ENCODE data around the gene TTC5. TPM values are rescaled to one million over a fixed set of nuclear protein-coding genes. Genes with fewer than 3 reads are reported as not detected.

TTC5 gene
- total and polyA plus RNA-seq, 2 donors (not counting 3 experiments of a cell fraction or from before 2014, with no cell fraction given) = 10.9 to 22.9 TPM

DNA sequence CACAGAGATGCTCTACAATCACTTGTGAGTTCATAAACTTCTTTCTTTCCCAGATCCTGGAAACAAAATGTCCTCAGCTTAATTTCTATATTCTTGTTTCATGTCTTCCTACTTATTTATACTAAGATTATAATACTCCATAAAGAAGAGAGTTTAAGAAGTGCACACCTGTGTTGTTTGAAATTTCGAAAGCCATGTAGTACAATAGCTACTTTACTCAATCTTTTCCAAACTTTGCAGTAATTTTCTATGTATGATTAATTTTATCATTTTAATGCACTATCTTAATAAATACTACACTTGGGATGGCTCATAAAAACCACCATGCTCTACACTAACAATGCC is 300 bp upstream of the TTC5 start:
- H3K9ac ChIP-seq (replicated peaks; ENCODE audit: extremely low read depth, insufficient read depth, low read length) = peak overlapping the region; percentile 87
- H4K20me1 ChIP-seq (replicated peaks; ENCODE audit: control insufficient read depth, extremely low read depth, insufficient read depth, low read length) = no peaks in the 10 kb centered on the region
- H2AFZ ChIP-seq (ENCODE audit: low read depth, low read length) = no peak overlapping the region
- FAIRE-seq = no peak
- CTCF ChIA-PET = interaction anchor here (1.4 kb wide), 1 partner anchor 11 kb away, joined by 3 read pairs; no protein-coding TSS in a partner anchor
- no TSS peak for BruUV-seq (replicated peaks)
- no peak overlapping the region for H3K27ac ChIP-seq (ENCODE audit: insufficient read depth, low read depth, low read length)
- H3K79me2 ChIP-seq (ENCODE audit: control insufficient read depth, insufficient read depth, low read length) = peaks cover 13% of the 10 kb centered on the region
- peak overlapping the region in 2 of 3 experiments; percentile 99 to 100 for H3K4me3 ChIP-seq (replicated peaks in 1 of 3; ENCODE audit: insufficient read depth in 1 of 3, low read depth in 1 of 3, low read length in 3 of 3)
- H3K27me3 ChIP-seq (ENCODE audit: control insufficient read depth in 2 of 2, insufficient read depth in 2 of 2, low read length in 2 of 2) = no peaks in the 10 kb centered on the region
- H3K9me1 ChIP-seq (replicated peaks; ENCODE audit: control insufficient read depth, extremely low read depth, insufficient read depth, low read length) = no peaks in the 10 kb centered on the region
- no peak for DNase-seq (ENCODE audit: low read depth, low spot score)
- POLR2A ChIA-PET = no interaction called here
- intact Hi-C loops (cut with micrococcal nuclease) = loop anchor here (5.0 kb wide), 1 partner anchor 106 kb away; the partner anchor contains the start of gene TEP1
- peak overlapping the region; percentile 100 for H3K4me2 ChIP-seq (ENCODE audit: insufficient read depth, low read length)
- dilution Hi-C loops (cut with MboI; ENCODE audit: extremely low pct_ligation_motif_present, low sequenced_read_pairs) = no loop called here
- peaks cover 0 to 2% of the 10 kb centered on the region in 2 experiments for H3K36me3 ChIP-seq (ENCODE audit: control insufficient read depth in 2 of 2, extremely low read depth in 1 of 2, insufficient read depth in 2 of 2, low read length in 2 of 2)
- peaks cover 9% of the 10 kb centered on the region for H3K4me1 ChIP-seq (ENCODE audit: control insufficient read depth, extremely low read depth, insufficient read depth, low read length)
- TF ChIP-seq CTCF (IDR thresholded peaks at IDR 0.05; ENCODE audit: extremely low read depth in 1 of 2, insufficient read depth in 1 of 2, low read depth in 1 of 2, low read length in 2 of 2) (no peak), FOS (IDR thresholded peaks at IDR 0.05; ENCODE audit: borderline replicate concordance, insufficient read depth, low read length) (no peak), MYC (IDR thresholded peaks at IDR 0.05; ENCODE audit: low read depth, low read length) (no peak), JUN (IDR thresholded peaks at IDR 0.05; ENCODE audit: borderline replicate concordance, insufficient read depth, insufficient read length, low read depth) (no peak)
- no peaks in the 10 kb centered on the region for H3K9me3 ChIP-seq (replicated peaks; ENCODE audit: control insufficient read depth, insufficient read depth, low read length)

- no peak overlapping the region for H3K9ac ChIP-seq (replicated peaks; ENCODE audit: extremely low read depth, insufficient read depth, low read length)
- TF ChIP-seq MYC (IDR thresholded peaks at IDR 0.05; ENCODE audit: low read depth, low read length) (no peak), POLR2A (IDR thresholded peaks at IDR 0.05; ENCODE audit: low read depth, low read length) (no peak), CTCF (IDR thresholded peaks at IDR 0.05; ENCODE audit: extremely low read depth in 1 of 2, insufficient read depth in 1 of 2, low read depth in 1 of 2, low read length in 2 of 2) (no peak), FOS (IDR thresholded peaks at IDR 0.05; ENCODE audit: borderline replicate concordance, insufficient read depth, low read length) (no peak)
- ChIA-PET CTCF (no interaction called here), POLR2A (no interaction called here)
- no TSS peak for BruUV-seq (replicated peaks)
- H3K9me1 ChIP-seq (replicated peaks; ENCODE audit: control insufficient read depth, extremely low read depth, insufficient read depth, low read length) = no peaks in the 10 kb centered on the region
- dilution Hi-C loops (cut with MboI; ENCODE audit: extremely low pct_ligation_motif_present, low sequenced_read_pairs) = no loop called here
- no peaks in the 10 kb centered on the region for H4K20me1 ChIP-seq (replicated peaks; ENCODE audit: control insufficient read depth, extremely low read depth, insufficient read depth, low read length)
- no peak for FAIRE-seq
- no peaks in the 10 kb centered on the region for H3K9me3 ChIP-seq (replicated peaks; ENCODE audit: control insufficient read depth, insufficient read depth, low read length)
- H2AFZ ChIP-seq (ENCODE audit: low read depth, low read length) = no peak overlapping the region
- peaks cover 9 to 11% of the 10 kb centered on the region in 2 experiments for H3K36me3 ChIP-seq (ENCODE audit: control insufficient read depth in 2 of 2, extremely low read depth in 1 of 2, insufficient read depth in 2 of 2, low read length in 2 of 2)
- H3K27ac ChIP-seq (ENCODE audit: insufficient read depth, low read depth, low read length) = no peak overlapping the region
- peaks cover 9% of the 10 kb centered on the region for H3K4me1 ChIP-seq (ENCODE audit: control insufficient read depth, extremely low read depth, insufficient read depth, low read length)
- H3K4me2 ChIP-seq (ENCODE audit: insufficient read depth, low read length) = no peak overlapping the region
- H3K27me3 ChIP-seq (ENCODE audit: control insufficient read depth in 2 of 2, insufficient read depth in 2 of 2, low read length in 2 of 2) = no peaks in the 10 kb centered on the region
- H3K4me3 ChIP-seq (replicated peaks in 1 of 3; ENCODE audit: insufficient read depth in 1 of 3, low read depth in 1 of 3, low read length in 3 of 3) = no peak overlapping the region
- DNase-seq (ENCODE audit: low read depth, low spot score) = no peak
- intact Hi-C loops (cut with micrococcal nuclease) = no loop called here
- H3K79me2 ChIP-seq (ENCODE audit: control insufficient read depth, insufficient read depth, low read length) = peaks cover 13% of the 10 kb centered on the region
Measured at GRCh38 chr14:20302042-20302755, 3.6 kb downstream of the TTC5 start.

Measured in endothelial cell of umbilical vein (primary cell).